NCI-H2227 (cell line): ENCODE measurements around the gene CIDEA.
"Not testable (repeated sequence)": the region's sequence is repeated elsewhere in the genome, so short reads cannot be mapped to it uniquely, and the experiment has no call there.

Experiments
- DNase-seq: peaks from one replicate; lab custom pipeline; 2025; ENCODE audit not compliant: unreplicated experiment; lab: John Stamatoyannopoulos, UW

Gene CIDEA

GRCh38 chr18:12238826-12239225, 15.3 kb upstream of the CIDEA start:
- DNase-seq = no peak

- DNase-seq = no peak
These were observed 14.7 kb upstream of the CIDEA start for GRCh38 chr18:12239431-12239830.

- no peak for DNase-seq
These were observed 11.4 kb upstream of the CIDEA start for GRCh38 chr18:12242658-12243260.

- not testable (repeated sequence) for DNase-seq
These were observed 10.9 kb upstream of the CIDEA start for GRCh38 chr18:12243272-12243671.

- DNase-seq = no peak
These were observed 8.4 kb upstream of the CIDEA start for GRCh38 chr18:12245793-12246135.

GRCh38 chr18:12246849-12247808, 7.0 kb upstream of the CIDEA start:
- DNase-seq = no peak

GRCh38 chr18:12247946-12248345, 6.2 kb upstream of the CIDEA start:
- no peak for DNase-seq

GRCh38 chr18:12248926-12249720, 5.0 kb upstream of the CIDEA start:
- DNase-seq = no peak

- DNase-seq = no peak
These were observed 2.9 kb upstream of the CIDEA start for GRCh38 chr18:12251311-12251710.

GRCh38 chr18:12252061-12252460, 2.1 kb upstream of the CIDEA start:
- DNase-seq = no peak

GRCh38 chr18:12253027-12253426, 1.1 kb upstream of the CIDEA start:
- no peak for DNase-seq

- no peak for DNase-seq
These were observed 462 bp upstream of the CIDEA start for GRCh38 chr18:12253663-12254135.

- no peak for DNase-seq
These were observed 805 bp downstream of the CIDEA start for GRCh38 chr18:12254820-12255511.

GRCh38 chr18:12255626-12256026, 1.5 kb downstream of the CIDEA start:
- no peak for DNase-seq

GRCh38 chr18:12256951-12257350, 2.8 kb downstream of the CIDEA start:
- peak; percentile 36 for DNase-seq

GRCh38 chr18:12257996-12258718, 4.0 kb downstream of the CIDEA start:
- DNase-seq = no peak

GRCh38 chr18:12258719-12259705, 4.9 kb downstream of the CIDEA start:
- no peak for DNase-seq

- no peak for DNase-seq
These were observed 8.6 kb downstream of the CIDEA start for GRCh38 chr18:12262748-12263147.

- no peak for DNase-seq
These were observed 10.7 kb downstream of the CIDEA start for GRCh38 chr18:12264864-12265263.
